M059J (cell line): ENCODE measurements around the gene QRFPR. TPM values are rescaled to one million over a fixed set of nuclear protein-coding genes. Genes with fewer than 3 reads are reported as not detected.
"Not testable (repeated sequence)": the region's sequence is repeated elsewhere in the genome, so short reads cannot be mapped to it uniquely, and the experiment has no call there.

Experiments used
- DNase-seq: peaks from one replicate; pipeline ENCODE4 v3.0.0-alpha.2; 2012; ENCODE audit warnings: low read depth
- total RNA-seq: library from RNA; depleted of rRNA; stranded (reverse); fragments of >200 nt; shearing (Covaris generic); gene quantifications from 2 replicates; pipeline ENCODE4 v1.2.3, GENCODE V29; 2014

QRFPR gene
- total RNA-seq, 1 experiment from 2014 or later = not detected

- no peak for DNase-seq
These were observed 41.0 kb downstream of the QRFPR start for GRCh38 chr4:121339824-121340223.

- DNase-seq = no peak
These were observed 41.5 kb downstream of the QRFPR start for GRCh38 chr4:121339307-121339706.

GRCh38 chr4:121338518-121338917 lies 42.3 kb downstream of the QRFPR start:
- DNase-seq = no peak

GRCh38 chr4:121336706-121337105 lies 44.1 kb downstream of the QRFPR start:
- no peak for DNase-seq

- no peak for DNase-seq
These were observed 50.6 kb downstream of the QRFPR start for GRCh38 chr4:121330180-121330665.

GRCh38 chr4:121326597-121326996 lies 54.2 kb downstream of the QRFPR start:
- DNase-seq = no peak

GRCh38 chr4:121324331-121324730 lies 56.5 kb downstream of the QRFPR start:
- DNase-seq = no peak

- DNase-seq = no peak
These were observed 59.4 kb downstream of the QRFPR start for GRCh38 chr4:121321466-121321865.

- DNase-seq = no peak
These were observed 64.7 kb downstream of the QRFPR start for GRCh38 chr4:121316091-121316490.

GRCh38 chr4:121313430-121313829 lies 67.4 kb downstream of the QRFPR start:
- not testable (repeated sequence) for DNase-seq

GRCh38 chr4:121308828-121309227 lies 72.0 kb downstream of the QRFPR start:
- no peak for DNase-seq

- DNase-seq = peak; percentile 51
These were observed 72.5 kb downstream of the QRFPR start for GRCh38 chr4:121308328-121308663.

GRCh38 chr4:121307445-121308327 lies 73.1 kb downstream of the QRFPR start:
- peak; percentile 54 for DNase-seq

- no peak for DNase-seq
These were observed 73.9 kb downstream of the QRFPR start for GRCh38 chr4:121306931-121307330.

- no peak for DNase-seq
These were observed 75.9 kb downstream of the QRFPR start for GRCh38 chr4:121304893-121305292.

- no peak for DNase-seq
These were observed 81.5 kb downstream of the QRFPR start for GRCh38 chr4:121299367-121299766.

GRCh38 chr4:121283319-121283718 lies 97.5 kb downstream of the QRFPR start:
- DNase-seq = no peak

- no peak for DNase-seq
These were observed 100.4 kb downstream of the QRFPR start for GRCh38 chr4:121280425-121280824.

GRCh38 chr4:121278811-121279368 lies 101.9 kb downstream of the QRFPR start:
- DNase-seq = no peak
